ENCODE data around the gene TRAT1. TPM values are rescaled to one million over a fixed set of nuclear protein-coding genes. Genes with fewer than 3 reads are reported as not detected.
A peak's percentile ranks its signal among the peaks of the same experiment; 100 is the strongest.

Gene TRAT1
- total RNA-seq, 2 experiments from 2014 or later: 13.8 to 15.5 TPM

DNA sequence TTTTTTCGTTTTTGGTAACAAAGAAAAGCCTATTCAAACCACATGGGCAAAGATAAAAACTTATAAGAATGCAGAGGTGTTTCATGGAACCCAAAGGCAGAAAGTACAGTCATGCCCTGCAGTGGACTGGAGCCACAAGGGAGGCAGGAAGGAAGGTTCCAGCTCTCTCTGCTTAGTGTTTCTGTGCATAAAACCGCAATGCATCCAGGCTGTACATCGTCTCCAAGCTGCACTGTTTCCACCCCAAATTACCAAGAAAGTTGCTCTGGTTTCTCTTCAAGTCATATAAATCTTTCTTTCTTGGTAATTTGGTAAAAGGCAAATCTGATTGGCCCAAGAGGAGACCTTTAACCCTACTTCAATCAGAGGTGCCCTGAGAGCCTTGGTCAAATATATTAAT, 15.8 kb downstream of the TRAT1 start:
- Mint-ChIP-seq H3K4me1 (ENCODE audit: low read depth) (peaks cover 82% of the 10 kb centered on the region), H3K27me3 (no peaks in the 10 kb centered on the region), H3K27ac (peak overlapping the region; percentile 91), H3K36me3 (ENCODE audit: low read depth) (peaks cover 19% of the 10 kb centered on the region), H3K4me3 (peak overlapping the region; percentile 15), H3K9me3 (no peaks in the 10 kb centered on the region)
- ChIA-PET CTCF (interaction anchor here (0.7 to 1.5 kb wide), 6 partner anchors 10 to 77 kb away, joined by 3 to 7 read pairs (median 4); no protein-coding TSS in a partner anchor), POLR2A (interaction anchor here (0.7 to 2.1 kb wide), 5 partner anchors 11 to 24 kb away, joined by 3 to 5 read pairs (median 4); no protein-coding TSS in a partner anchor)
- TF ChIP-seq, protein P1, sequence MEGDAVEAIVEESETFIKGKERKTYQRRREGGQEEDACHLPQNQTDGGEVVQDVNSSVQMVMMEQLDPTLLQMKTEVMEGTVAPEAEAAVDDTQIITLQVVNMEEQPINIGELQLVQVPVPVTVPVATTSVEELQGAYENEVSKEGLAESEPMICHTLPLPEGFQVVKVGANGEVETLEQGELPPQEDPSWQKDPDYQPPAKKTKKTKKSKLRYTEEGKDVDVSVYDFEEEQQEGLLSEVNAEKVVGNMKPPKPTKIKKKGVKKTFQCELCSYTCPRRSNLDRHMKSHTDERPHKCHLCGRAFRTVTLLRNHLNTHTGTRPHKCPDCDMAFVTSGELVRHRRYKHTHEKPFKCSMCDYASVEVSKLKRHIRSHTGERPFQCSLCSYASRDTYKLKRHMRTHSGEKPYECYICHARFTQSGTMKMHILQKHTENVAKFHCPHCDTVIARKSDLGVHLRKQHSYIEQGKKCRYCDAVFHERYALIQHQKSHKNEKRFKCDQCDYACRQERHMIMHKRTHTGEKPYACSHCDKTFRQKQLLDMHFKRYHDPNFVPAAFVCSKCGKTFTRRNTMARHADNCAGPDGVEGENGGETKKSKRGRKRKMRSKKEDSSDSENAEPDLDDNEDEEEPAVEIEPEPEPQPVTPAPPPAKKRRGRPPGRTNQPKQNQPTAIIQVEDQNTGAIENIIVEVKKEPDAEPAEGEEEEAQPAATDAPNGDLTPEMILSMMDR (IDR thresholded peaks at IDR 0.05): no peak
- peak; percentile 74 for DNase-seq
- ATAC-seq: peak; percentile 76
- intact Hi-C loops (cut with micrococcal nuclease): loop anchor here (5.0 kb wide), 1 partner anchor 64 kb away; no protein-coding TSS in a partner anchor

DNA sequence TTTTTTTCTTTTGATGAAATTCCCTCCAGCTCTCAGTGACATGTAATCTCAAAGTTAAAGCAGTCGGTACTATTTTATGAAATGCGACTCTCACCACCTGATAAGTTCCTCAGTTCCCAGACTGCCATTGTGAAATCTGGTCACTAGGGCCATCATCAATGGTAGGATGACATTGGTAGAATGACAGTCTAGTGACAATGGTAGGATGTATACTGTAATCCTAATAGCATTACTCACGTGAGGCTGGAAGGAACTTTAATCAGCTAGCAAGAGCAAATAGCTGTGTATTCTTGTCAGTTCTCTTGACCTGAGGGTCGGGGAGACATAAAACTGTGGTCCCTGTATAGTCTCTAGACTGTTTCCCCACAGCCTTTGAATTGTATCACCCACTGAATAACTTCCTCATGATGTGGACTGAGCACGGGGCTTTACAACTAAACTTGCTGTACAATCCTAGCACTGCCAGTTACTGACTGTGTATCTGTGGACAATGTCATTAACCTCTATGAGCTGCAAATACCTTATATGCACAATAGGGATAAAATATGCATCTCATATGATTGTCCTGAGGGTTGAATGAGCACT, 23.2 kb downstream of the TRAT1 start:
- Mint-ChIP-seq H3K36me3 (ENCODE audit: low read depth) (peaks cover 29% of the 10 kb centered on the region), H3K27ac (peak overlapping the region; percentile 22), H3K9me3 (no peaks in the 10 kb centered on the region), H3K4me1 (ENCODE audit: low read depth) (peaks cover 71% of the 10 kb centered on the region), H3K27me3 (no peaks in the 10 kb centered on the region), H3K4me3 (no peak overlapping the region)
- CTCF ChIA-PET: interaction anchor here (1.3 kb wide), 1 partner anchor 24 kb away, joined by 5 read pairs; no protein-coding TSS in a partner anchor
- TF ChIP-seq, protein P1 (IDR thresholded peaks at IDR 0.05): no peak
- ATAC-seq: peak; percentile 36
- DNase-seq: no peak
- POLR2A ChIA-PET: no interaction called here
- intact Hi-C loops (cut with micrococcal nuclease): no loop called here

- Mint-ChIP-seq H3K27ac (peak overlapping the region; percentile 79), H3K4me3 (no peak overlapping the region)
- intact Hi-C loops (cut with micrococcal nuclease): no loop called here
Measured at GRCh38 chr3:108847187-108847586, 24.6 kb downstream of the TRAT1 start.

DNA sequence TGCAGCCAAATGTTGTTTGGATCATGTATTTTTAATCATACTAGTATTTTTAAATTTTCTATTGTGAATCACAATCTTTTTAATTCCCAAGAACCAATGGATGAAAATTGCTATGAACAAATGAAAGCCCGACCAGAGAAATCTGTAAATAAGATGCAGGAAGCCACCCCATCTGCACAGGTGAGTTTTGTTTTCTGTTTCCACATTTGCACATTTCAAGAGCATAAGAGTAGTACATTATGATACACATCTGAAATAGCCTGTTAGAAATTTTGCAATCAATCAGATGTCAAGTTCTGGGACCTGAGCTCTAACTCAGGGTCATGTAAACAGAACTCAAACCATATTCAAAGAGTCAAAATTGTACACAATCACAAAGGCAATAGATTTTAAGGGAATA, 26.5 kb downstream of the TRAT1 start:
- DNase-seq: no peak
- peaks cover 51% of the 10 kb centered on the region for H3K4me1 Mint-ChIP-seq (ENCODE audit: low read depth)
- no peaks in the 10 kb centered on the region for H3K9me3 Mint-ChIP-seq
- TF ChIP-seq, protein P1 (IDR thresholded peaks at IDR 0.05): no peak
- CTCF ChIA-PET: interaction anchor here (1.7 kb wide), 1 partner anchor 14 kb away, joined by 4 read pairs; no protein-coding TSS in a partner anchor
- H3K27ac Mint-ChIP-seq: peak overlapping the region; percentile 50
- no peak overlapping the region for H3K4me3 Mint-ChIP-seq
- no peaks in the 10 kb centered on the region for H3K27me3 Mint-ChIP-seq
- ATAC-seq: no peak
- peaks cover 40% of the 10 kb centered on the region for H3K36me3 Mint-ChIP-seq (ENCODE audit: low read depth)
- POLR2A ChIA-PET: interaction anchor here (0.7 to 1.5 kb wide), 3 partner anchors 10 to 14 kb away, joined by 3 to 4 read pairs (median 3); no protein-coding TSS in a partner anchor
- intact Hi-C loops (cut with micrococcal nuclease): no loop called here

More at GRCh38 chr3:108847187-108847586, 24.6 kb downstream of the TRAT1 start:
- DNase-seq (no peak), ATAC-seq (peak; percentile 59)
- Mint-ChIP-seq H3K36me3 (ENCODE audit: low read depth) (peaks cover 36% of the 10 kb centered on the region), H3K27me3 (no peaks in the 10 kb centered on the region), H3K9me3 (no peaks in the 10 kb centered on the region), H3K4me1 (ENCODE audit: low read depth) (peaks cover 67% of the 10 kb centered on the region)
- POLR2A ChIA-PET: no interaction called here
- CTCF ChIA-PET: interaction anchor here (1.1 to 1.3 kb wide), 3 partner anchors 9 to 68 kb away, joined by 4 to 5 read pairs (median 4); no protein-coding TSS in a partner anchor
- TF ChIP-seq, protein P1 (IDR thresholded peaks at IDR 0.05): no peak

- no peak overlapping the region for H3K4me3 Mint-ChIP-seq
- no peak for ATAC-seq
- H3K27ac Mint-ChIP-seq: peak overlapping the region; percentile 96
- intact Hi-C loops (cut with micrococcal nuclease): no loop called here
- TF ChIP-seq, protein P1 (IDR thresholded peaks at IDR 0.05): no peak
- DNase-seq: no peak
- ChIA-PET POLR2A (interaction anchor here (1.6 kb wide), 1 partner anchor 28 kb away, joined by 7 read pairs; no protein-coding TSS in a partner anchor), CTCF (no interaction called here)
- peaks cover 40% of the 10 kb centered on the region for H3K4me1 Mint-ChIP-seq (ENCODE audit: low read depth)
- H3K9me3 Mint-ChIP-seq: peaks cover 12% of the 10 kb centered on the region
- H3K27me3 Mint-ChIP-seq: no peaks in the 10 kb centered on the region
- H3K36me3 Mint-ChIP-seq (ENCODE audit: low read depth): peaks cover 50% of the 10 kb centered on the region
Measured at GRCh38 chr3:108861401-108861800, 38.8 kb downstream of the TRAT1 start.
